WTC11 (cell line): ENCODE measurements around the gene SAP30BP.
"Not testable (repeated sequence)": the region's sequence is repeated elsewhere in the genome, so short reads cannot be mapped to it uniquely, and the experiment has no call there.

Source experiments
- CTCF ChIP-seq: fragments of 200-600 bp; IDR thresholded peaks from 2 replicates; pipeline ENCODE4 v1.8.0; 2022; ENCODE audit warnings: antibody characterized with exemption
- JUN ChIP-seq: sonication (generic); formaldehyde crosslinking; IDR thresholded peaks from 2 replicates; pipeline ENCODE4 v1.8.0; 2023; ENCODE audit warnings: mild to moderate bottlenecking, missing genetic modification reagents
- NFYB ChIP-seq: sonication (generic); formaldehyde crosslinking; conservative IDR thresholded peaks from 2 replicates; pipeline ENCODE4 v1.8.0; 2022; ENCODE audit warnings: low read depth, missing genetic modification reagents
- NR2C2 ChIP-seq: sonication (generic); formaldehyde crosslinking; IDR thresholded peaks from 2 replicates; pipeline ENCODE4 v1.8.0; 2022; ENCODE audit warnings: mild to moderate bottlenecking, missing genetic modification reagents
- STAT6 ChIP-seq: sonication (generic); formaldehyde crosslinking; conservative IDR thresholded peaks from 2 replicates; pipeline ENCODE4 v1.8.1; 2023; ENCODE audit warnings: mild to moderate bottlenecking, low read depth, missing genetic modification reagents, moderate library complexity
- ZNF121 ChIP-seq: sonication (generic); formaldehyde crosslinking; IDR thresholded peaks from 2 replicates; pipeline ENCODE4 v1.8.0; 2023; ENCODE audit warnings: missing genetic modification reagents
- ZNF263 ChIP-seq: sonication (generic); formaldehyde crosslinking; IDR thresholded peaks from 2 replicates; pipeline ENCODE4 v1.8.1; 2022; ENCODE audit warnings: low read depth, mild to moderate bottlenecking, moderate library complexity, missing genetic modification reagents
- TF ChIP-seq, protein P1 (sequence below): sonication (generic); formaldehyde crosslinking; IDR thresholded peaks from 2 replicates; pipeline ENCODE4 v1.8.1; 2023; ENCODE audit warnings: mild to moderate bottlenecking, missing genetic modification reagents, moderate library complexity

DNA sequence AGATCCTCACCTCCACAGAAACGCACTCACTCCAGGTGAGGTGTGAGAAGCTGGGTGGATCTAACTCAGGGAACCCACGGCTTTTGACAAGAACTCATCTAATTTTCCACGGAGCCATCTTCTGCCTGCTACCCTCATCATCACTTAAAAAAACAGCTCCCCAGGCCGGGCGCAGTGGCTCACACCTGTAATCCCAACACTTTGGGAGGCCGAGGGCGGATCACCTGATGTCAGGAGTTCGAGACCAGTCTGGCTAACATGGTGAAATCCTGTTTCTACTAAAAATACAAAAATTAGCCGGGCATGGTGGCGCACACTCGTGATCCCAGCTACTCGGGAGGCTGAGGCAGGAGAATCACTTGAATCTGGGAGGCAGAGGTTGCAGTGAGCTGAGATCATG lies 29.1 kb upstream of the SAP30BP start:
- not testable (repeated sequence) for TF ChIP-seq NFYB (CRISPR knock-in tag); ZNF121 (CRISPR knock-in tag); STAT6 (CRISPR knock-in tag); CTCF; NR2C2 (CRISPR knock-in tag); JUN (CRISPR knock-in tag); ZNF263 (CRISPR knock-in tag)
- TF ChIP-seq, protein P1, sequence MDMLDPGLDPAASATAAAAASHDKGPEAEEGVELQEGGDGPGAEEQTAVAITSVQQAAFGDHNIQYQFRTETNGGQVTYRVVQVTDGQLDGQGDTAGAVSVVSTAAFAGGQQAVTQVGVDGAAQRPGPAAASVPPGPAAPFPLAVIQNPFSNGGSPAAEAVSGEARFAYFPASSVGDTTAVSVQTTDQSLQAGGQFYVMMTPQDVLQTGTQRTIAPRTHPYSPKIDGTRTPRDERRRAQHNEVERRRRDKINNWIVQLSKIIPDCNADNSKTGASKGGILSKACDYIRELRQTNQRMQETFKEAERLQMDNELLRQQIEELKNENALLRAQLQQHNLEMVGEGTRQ (CRISPR knock-in tag), result not testable (repeated sequence)
